ENCODE results near the gene KCNA2. TPM values are rescaled to one million over a fixed set of nuclear protein-coding genes. Genes with fewer than 3 reads are reported as not detected.
A peak's percentile ranks its signal among the peaks of the same experiment; 100 is the strongest.

KCNA2 gene
- total RNA-seq, 4 donors from 2014 or later, result 0.04 to 2.0 (median 0.67) TPM

GRCh38 chr1:110608247-110608646 is 2.1 kb upstream of the KCNA2 start:
- no peak for TF ChIP-seq POLR2A (IDR thresholded peaks at IDR 0.05)
- TF ChIP-seq CTCF (IDR thresholded peaks at IDR 0.05), result no peak
- Histone ChIP-seq H3K27ac (no peak overlapping the region), H3K9me3 (no peaks in the 10 kb centered on the region), H3K36me3 (no peaks in the 10 kb centered on the region), H3K27me3 (peaks cover 0 to 92% (median 13%) of the 10 kb centered on the region in 4 donors), H3K4me3 (no peak overlapping the region), H3K4me1 (peaks cover 11 to 33% (median 18%) of the 10 kb centered on the region in 3 donors)
- DNase-seq, result no peak
- WGBS, 2 donors, result 54 to 76% methylated on average over 4 of the region's 13 CpGs
- intact Hi-C loops (cut with DNase I), result no loop called here

GRCh38 chr1:110607536-110608230 is 1.5 kb upstream of the KCNA2 start:
- Histone ChIP-seq H3K4me1 (peaks cover 11 to 33% (median 18%) of the 10 kb centered on the region in 3 donors), H3K9me3 (no peaks in the 10 kb centered on the region), H3K4me3 (peak overlapping the region; percentile 39 to 71 (median 52)), H3K36me3 (no peaks in the 10 kb centered on the region), H3K27me3 (peaks cover 0 to 94% (median 13%) of the 10 kb centered on the region in 4 donors), H3K27ac (peak overlapping the region in 1 of 4 donors; percentile 43)
- no peak for TF ChIP-seq POLR2A (IDR thresholded peaks at IDR 0.05)
- no peak for TF ChIP-seq CTCF (IDR thresholded peaks at IDR 0.05)
- 9 to 40% methylated on average over 1 to 8 of the region's 28 CpGs for WGBS, 2 donors
- no peak for DNase-seq
- intact Hi-C loops (cut with DNase I), result no loop called here

- H3K4me1 ChIP-seq, result peaks cover 11 to 33% (median 18%) of the 10 kb centered on the region in 3 donors
- H3K27ac ChIP-seq, result peak overlapping the region in 3 of 4 donors; percentile 35 to 53 (median 43)
- no peaks in the 10 kb centered on the region for H3K9me3 ChIP-seq
- peaks cover 0 to 93% (median 13%) of the 10 kb centered on the region in 4 donors for H3K27me3 ChIP-seq
- no peaks in the 10 kb centered on the region for H3K36me3 ChIP-seq
- TF ChIP-seq POLR2A (IDR thresholded peaks at IDR 0.05) (no peak), CTCF (IDR thresholded peaks at IDR 0.05) (no peak)
- WGBS, 2 donors, result 0% methylated on average over 7 of the region's 94 CpGs; no CpG with 5 or more reads in 1 of the 2 donors
- peak overlapping the region; percentile 39 to 71 (median 52) for H3K4me3 ChIP-seq
- DNase-seq, result no peak
- intact Hi-C loops (cut with DNase I), result no loop called here
Observed at GRCh38 chr1:110606657-110607535, 738 bp upstream of the KCNA2 start.

GRCh38 chr1:110605446-110605845 is 712 bp downstream of the KCNA2 start:
- H3K9me3 ChIP-seq, result no peaks in the 10 kb centered on the region
- H3K4me3 ChIP-seq, result no peak overlapping the region
- peaks cover 0 to 81% (median 13%) of the 10 kb centered on the region in 4 donors for H3K27me3 ChIP-seq
- no peaks in the 10 kb centered on the region for H3K36me3 ChIP-seq
- TF ChIP-seq POLR2A (IDR thresholded peaks at IDR 0.05), result no peak
- TF ChIP-seq CTCF (IDR thresholded peaks at IDR 0.05), result no peak
- 56% methylated on average over 3 of the region's 6 CpGs; no CpG with 5 or more reads in 1 of the 2 donors for WGBS, 2 donors
- intact Hi-C loops (cut with DNase I), result no loop called here
- no peak overlapping the region for H3K27ac ChIP-seq
- DNase-seq, result no peak
- H3K4me1 ChIP-seq, result peaks cover 11 to 33% (median 18%) of the 10 kb centered on the region in 3 donors

Data from esophagus squamous epithelium (tissue), 5 donors.